Measurements from ENCODE around the gene NUFIP2.

NUFIP2 gene

GRCh38 chr17:29209073-29209472 is 84.9 kb downstream of the NUFIP2 start:
- no peak for TF ChIP-seq CTCF (IDR thresholded peaks at IDR 0.05; ENCODE audit: extremely low read depth, missing control alignments)
- DNase-seq (ENCODE audit: low spot score): no peak

- no peak for DNase-seq (ENCODE audit: low spot score)
- no peak for TF ChIP-seq CTCF (IDR thresholded peaks at IDR 0.05; ENCODE audit: extremely low read depth, missing control alignments)
Observed at GRCh38 chr17:29207975-29208374, 86.0 kb downstream of the NUFIP2 start.

All from GM20000 (cell line).